ENCODE measurements around the gene MALT1. TPM values are rescaled to one million over a fixed set of nuclear protein-coding genes. Genes with fewer than 3 reads are reported as not detected.

The MALT1 gene
- total RNA-seq, 1 donor from 2014 or later, result 28.4 TPM

- H3K36me3 Mint-ChIP-seq, result no peaks in the 10 kb centered on the region
- H3K4me3 ChIP-seq, result no peak overlapping the region
- no peak for DNase-seq (ENCODE audit: low spot score)
Measured at GRCh38 chr18:58662118-58662517, 9.1 kb upstream of the MALT1 start.

GRCh38 chr18:58666176-58666575 lies 5.1 kb upstream of the MALT1 start:
- Mint-ChIP-seq H3K27me3 (ENCODE audit: insufficient read depth, low read depth) (peaks cover 3% of the 10 kb centered on the region), H3K4me3 (no peak overlapping the region), H3K9me3 (no peaks in the 10 kb centered on the region), H3K27ac (no peak overlapping the region), H3K4me1 (peaks cover 15% of the 10 kb centered on the region), H3K36me3 (no peaks in the 10 kb centered on the region)
- Histone ChIP-seq H3K4me3 (no peak overlapping the region), H3F3A (ENCODE audit: low read depth) (peaks cover 8% of the 10 kb centered on the region), H3K9ac (no peak overlapping the region), H3K27me3 (peaks cover 6% of the 10 kb centered on the region), H3K27ac (no peak overlapping the region), H3K36me3 (no peaks in the 10 kb centered on the region), H3K9me3 (ENCODE audit: low read depth) (no peaks in the 10 kb centered on the region), H3K4me1 (peaks cover 6% of the 10 kb centered on the region), H3K4me2 (no peak overlapping the region), H2AFZ (replicated peaks) (no peak overlapping the region), H3K79me2 (ENCODE audit: low read depth) (no peaks in the 10 kb centered on the region), H4K20me1 (ENCODE audit: low read depth) (no peaks in the 10 kb centered on the region)
- no peak for DNase-seq (ENCODE audit: low spot score)
- TF ChIP-seq EZH2phosphoT487 (IDR thresholded peaks at IDR 0.05), result no peak
- TF ChIP-seq EZH2 (IDR thresholded peaks at IDR 0.05), result no peak
- TF ChIP-seq CTCF (IDR thresholded peaks at IDR 0.05), result no peak

More at GRCh38 chr18:58662118-58662517, 9.1 kb upstream of the MALT1 start:
- no peak overlapping the region for H3K4me3 Mint-ChIP-seq
- H3K9ac ChIP-seq, result no peak overlapping the region
- H3K27ac Mint-ChIP-seq, result no peak overlapping the region
- TF ChIP-seq EZH2phosphoT487 (IDR thresholded peaks at IDR 0.05), result no peak
- no peak for TF ChIP-seq EZH2 (IDR thresholded peaks at IDR 0.05)
- no peak for TF ChIP-seq CTCF (IDR thresholded peaks at IDR 0.05)
- H3F3A ChIP-seq (ENCODE audit: low read depth), result no peaks in the 10 kb centered on the region
- H3K9me3 ChIP-seq (ENCODE audit: low read depth), result no peaks in the 10 kb centered on the region
- H3K9me3 Mint-ChIP-seq, result peaks cover 2% of the 10 kb centered on the region
- H2AFZ ChIP-seq (replicated peaks), result no peak overlapping the region
- H3K27me3 ChIP-seq, result no peaks in the 10 kb centered on the region
- H3K4me1 ChIP-seq, result no peaks in the 10 kb centered on the region
- no peaks in the 10 kb centered on the region for H4K20me1 ChIP-seq (ENCODE audit: low read depth)
- H3K4me1 Mint-ChIP-seq, result no peaks in the 10 kb centered on the region
- no peaks in the 10 kb centered on the region for H3K79me2 ChIP-seq (ENCODE audit: low read depth)
- H3K27ac ChIP-seq, result no peak overlapping the region
- H3K4me2 ChIP-seq, result no peak overlapping the region
- peaks cover 9% of the 10 kb centered on the region for H3K27me3 Mint-ChIP-seq (ENCODE audit: insufficient read depth, low read depth)
- no peaks in the 10 kb centered on the region for H3K36me3 ChIP-seq

- H3K79me2 ChIP-seq (ENCODE audit: low read depth), result peaks cover 13% of the 10 kb centered on the region
- H3K9me3 ChIP-seq (ENCODE audit: low read depth), result no peaks in the 10 kb centered on the region
- no peak overlapping the region for H2AFZ ChIP-seq (replicated peaks)
- no peak overlapping the region for H3K4me3 ChIP-seq
- no peak overlapping the region for H3K4me2 ChIP-seq
- peaks cover 14% of the 10 kb centered on the region for H3F3A ChIP-seq (ENCODE audit: low read depth)
- H3K4me1 ChIP-seq, result peaks cover 15% of the 10 kb centered on the region
- H4K20me1 ChIP-seq (ENCODE audit: low read depth), result peaks cover 9% of the 10 kb centered on the region
- H3K27ac ChIP-seq, result no peak overlapping the region
- H3K9ac ChIP-seq, result no peak overlapping the region
- Mint-ChIP-seq H3K27me3 (ENCODE audit: insufficient read depth, low read depth) (no peaks in the 10 kb centered on the region), H3K4me3 (no peak overlapping the region), H3K9me3 (no peaks in the 10 kb centered on the region), H3K36me3 (no peaks in the 10 kb centered on the region), H3K27ac (no peak overlapping the region), H3K4me1 (peaks cover 21% of the 10 kb centered on the region)
- H3K27me3 ChIP-seq, result peaks cover 6% of the 10 kb centered on the region
- TF ChIP-seq CTCF (IDR thresholded peaks at IDR 0.05) (no peak), EZH2 (IDR thresholded peaks at IDR 0.05) (no peak), EZH2phosphoT487 (IDR thresholded peaks at IDR 0.05) (no peak)
- no peak for DNase-seq (ENCODE audit: low spot score)
- no peaks in the 10 kb centered on the region for H3K36me3 ChIP-seq
Measured at GRCh38 chr18:58668211-58668610, 3.1 kb upstream of the MALT1 start.
